H1 (cell line): ENCODE results near the gene FAM219A. TPM values are rescaled to one million over a fixed set of nuclear protein-coding genes. Genes with fewer than 3 reads are reported as not detected.
A peak's percentile ranks its signal among the peaks of the same experiment; 100 is the strongest.

Experiments used
- CTCF ChIA-PET: fragments of 300-600 bp; sonication (Branson Sonifier 250); formaldehyde crosslinking; loops from one replicate; lab custom pipeline; 2021; ENCODE audit not compliant: partially characterized antibody; lab: Charles Lee
- POLR2A ChIA-PET: fragments of 300-600 bp; sonication (Branson Sonifier 250); formaldehyde crosslinking; loops from one replicate; lab custom pipeline; 2021; ENCODE audit warnings: inconsistent platforms; ENCODE audit not compliant: partially characterized antibody; lab: Charles Lee
- DNase-seq, 2 experiments: peaks; one replicate each; pipeline versions ENCODE4 v3.0.0 to v3.0.0-alpha.2; 2010 to 2022; ENCODE audit warnings: low spot score in 2 of 2, low read depth in 1 of 2, mixed read lengths in 1 of 2
- FAIRE-seq: peaks from 2 replicates; lab custom pipeline; 2011; peaks lifted over from hg19 to GRCh38; lab: Jason Lieb, UNC
- H2AFZ ChIP-seq: 2 replicates; pipeline ENCODE4 v1.8.1; 2012; ENCODE audit warnings: low read length, inconsistent platforms
- H2AK5ac ChIP-seq: 2 replicates; pipeline ENCODE4 v1.6.1; 2013; ENCODE audit warnings: low read depth, low read length
- H2BK120ac ChIP-seq: replicated peaks from 2 replicates; pipeline ENCODE3; 2013; ENCODE audit warnings: low read depth, low read length, inconsistent platforms
- H2BK12ac ChIP-seq: 2 replicates; pipeline ENCODE4 v1.6.1; 2013; ENCODE audit warnings: low read depth, low read length
- H2BK15ac ChIP-seq: 2 replicates; pipeline ENCODE4 v1.6.1; 2013; ENCODE audit warnings: low read length
- H2BK20ac ChIP-seq: 2 replicates; pipeline ENCODE4 v1.6.1; 2013; ENCODE audit warnings: low read length
- H2BK5ac ChIP-seq: 2 replicates; pipeline ENCODE4 v1.6.1; 2013; ENCODE audit warnings: low read depth, low read length
- H3K14ac ChIP-seq: 2 replicates; pipeline ENCODE4 v1.6.1; 2013; ENCODE audit warnings: inconsistent platforms; ENCODE audit not compliant: insufficient read length
- H3K18ac ChIP-seq: 2 replicates; pipeline ENCODE4 v1.6.1; 2013; ENCODE audit warnings: low read length; ENCODE audit errors: extremely low read depth
- H3K23ac ChIP-seq: 2 replicates; pipeline ENCODE4 v1.6.1; 2013; ENCODE audit warnings: inconsistent platforms; ENCODE audit not compliant: insufficient read length
- H3K23me2 ChIP-seq: 2 replicates; pipeline ENCODE4 v1.6.1; 2013; ENCODE audit warnings: low read depth, low read length
- H3K27ac ChIP-seq: 2 replicates; pipeline ENCODE4 v1.6.1; 2011; ENCODE audit warnings: low read depth, low read length, inconsistent platforms
- H3K27me3 ChIP-seq, 4 experiments: replicated peaks in 1 of 4; 1 replicate in 1 of 4; 2 replicates in 3 of 4; pipeline versions ENCODE4 v1.6.1 to v1.8.1; 2011 to 2013; ENCODE audit warnings: low read length in 3 of 4, mild to moderate bottlenecking in 3 of 4, inconsistent platforms in 2 of 4, mixed read lengths in 2 of 4, moderate library complexity in 1 of 4; ENCODE audit not compliant: control insufficient read depth in 3 of 4, insufficient read depth in 3 of 4; ENCODE audit errors: extremely low read depth in 1 of 4
- H3K36me3 ChIP-seq, 4 experiments: 2 replicates each; pipeline versions ENCODE4 v1.6.1 to v1.8.1; 2011 to 2013; ENCODE audit warnings: mild to moderate bottlenecking in 4 of 4, low read length in 3 of 4, moderate library complexity in 2 of 4, control low read depth in 1 of 4, inconsistent platforms in 1 of 4; ENCODE audit not compliant: insufficient read depth in 4 of 4, control insufficient read depth in 2 of 4
- H3K4ac ChIP-seq: replicated peaks from 2 replicates; pipeline ENCODE3; 2013; ENCODE audit warnings: low read length, low read depth, mixed read lengths, inconsistent platforms; ENCODE audit not compliant: insufficient read length
- H3K4me1 ChIP-seq, 4 experiments: replicated peaks in 1 of 4; 1 replicate in 1 of 4; 2 replicates in 3 of 4; pipeline versions ENCODE4 v1.6.1 to v1.8.1; 2011 to 2013; ENCODE audit warnings: low read length in 3 of 4, inconsistent platforms in 2 of 4, mixed read lengths in 1 of 4; ENCODE audit not compliant: insufficient read depth in 4 of 4, control insufficient read depth in 3 of 4
- H3K4me2 ChIP-seq, 2 experiments: 2 replicates each; pipeline versions ENCODE4 v1.6.1 to v1.8.1; 2011 to 2013; ENCODE audit warnings: low read depth in 2 of 2, low read length in 2 of 2, control low read depth in 1 of 2, inconsistent platforms in 1 of 2, mild to moderate bottlenecking in 1 of 2; ENCODE audit not compliant: insufficient read depth in 1 of 2
- H3K4me3 ChIP-seq, 4 experiments: fragments of 200-600, 300-600 bp in 1 of 4; sonication (generic), shearing (Covaris generic), sonication (Bioruptor Twin) in 1 of 4; 2 replicates each; pipeline versions ENCODE4 v1.5.1 to v1.8.1; 2011 to 2016; ENCODE audit warnings: low read length in 4 of 4, low read depth in 3 of 4, control low read depth in 2 of 4, inconsistent platforms in 2 of 4, mild to moderate bottlenecking in 2 of 4, mixed read lengths in 1 of 4, moderate library complexity in 1 of 4; ENCODE audit not compliant: insufficient read depth in 2 of 4; ENCODE audit errors: extremely low read depth in 1 of 4
- H3K56ac ChIP-seq: replicated peaks from 2 replicates; pipeline ENCODE3; 2013; ENCODE audit warnings: low read depth, mild to moderate bottlenecking, mixed read lengths, low read length, inconsistent platforms; ENCODE audit not compliant: insufficient read length
- H3K79me1 ChIP-seq: 2 replicates; pipeline ENCODE4 v1.6.1; 2013; ENCODE audit warnings: low read depth, low read length, control low read depth
- H3K79me2 ChIP-seq, 2 experiments: 2 replicates each; pipeline versions ENCODE4 v1.6.1 to v1.8.1; 2012 to 2013; ENCODE audit warnings: low read length in 2 of 2, mild to moderate bottlenecking in 2 of 2, inconsistent platforms in 1 of 2; ENCODE audit not compliant: insufficient read depth in 2 of 2, control insufficient read depth in 1 of 2
- H3K9ac ChIP-seq, 4 experiments: replicated peaks in 1 of 4; 1 replicate in 1 of 4; 2 replicates in 3 of 4; pipeline versions ENCODE4 v1.6.1 to v1.8.1; 2011 to 2013; ENCODE audit warnings: low read depth in 3 of 4, low read length in 3 of 4, control low read depth in 2 of 4, mild to moderate bottlenecking in 2 of 4, moderate library complexity in 2 of 4, inconsistent platforms in 1 of 4; ENCODE audit errors: extremely low read depth in 1 of 4
- H3K9me3 ChIP-seq, 2 experiments: 2 replicates each; pipeline versions ENCODE4 v1.6.1 to v1.8.1; 2012 to 2013; ENCODE audit warnings: mild to moderate bottlenecking in 2 of 2, moderate library complexity in 2 of 2, control low read depth in 1 of 2, inconsistent platforms in 1 of 2, low read depth in 1 of 2, low read length in 1 of 2, mixed read lengths in 1 of 2; ENCODE audit not compliant: insufficient read depth in 2 of 2
- H4K20me1 ChIP-seq, 2 experiments: replicated peaks in 1 of 2; 2 replicates each; pipeline versions ENCODE3 to v1.8.1; 2011 to 2013; ENCODE audit warnings: inconsistent platforms in 2 of 2, low read length in 2 of 2, mild to moderate bottlenecking in 1 of 2; ENCODE audit not compliant: insufficient read depth in 2 of 2, control insufficient read depth in 1 of 2
- H4K5ac ChIP-seq: 2 replicates; pipeline ENCODE4 v1.6.1; 2013; ENCODE audit warnings: low read length, low read depth, mixed read lengths, inconsistent platforms; ENCODE audit not compliant: insufficient read length
- H4K8ac ChIP-seq: 2 replicates; pipeline ENCODE4 v1.8.0; 2013; ENCODE audit warnings: mild to moderate bottlenecking, moderate library complexity, low read length, inconsistent platforms; ENCODE audit not compliant: insufficient read depth; ENCODE audit errors: extremely low read depth
- H4K91ac ChIP-seq: replicated peaks from 2 replicates; pipeline ENCODE3; 2013; ENCODE audit warnings: low read length, mixed read lengths, inconsistent platforms; ENCODE audit not compliant: insufficient read length
- SIN3A ChIP-seq, 2 experiments: IDR thresholded peaks in 1 of 2; conservative IDR thresholded peaks in 1 of 2; 2 replicates each; pipeline ENCODE4 v1.6.1; 2011 to 2012; ENCODE audit warnings: low read length in 2 of 2, improper control_type of control experiment in 1 of 2, low read depth in 1 of 2, mild to moderate bottlenecking in 1 of 2
- SP4 ChIP-seq: IDR thresholded peaks from 2 replicates; pipeline ENCODE4 v1.6.1; 2012; ENCODE audit warnings: low read length, inconsistent platforms
- TCF12 ChIP-seq: IDR thresholded peaks from 2 replicates; pipeline ENCODE4 v1.6.1; 2011; ENCODE audit warnings: low read depth, mild to moderate bottlenecking, low read length
- TEAD4 ChIP-seq: IDR thresholded peaks from 2 replicates; pipeline ENCODE4 v1.6.1; 2012; ENCODE audit warnings: low read depth, low read length, inconsistent platforms, mixed read lengths
- YY1 ChIP-seq: IDR thresholded peaks from 2 replicates; pipeline ENCODE4 v1.6.1; 2011; ENCODE audit warnings: low read depth, mild to moderate bottlenecking, low read length
- WGBS, 2 experiments: shearing (Covaris generic) in 1 of 2; methylation state at CpG; one replicate each; pipeline versions ENCODE4 v1.1.6 to v1.1.7; 2013 to 2015; ENCODE audit warnings: low lambda C conversion rate in 2 of 2, mixed read lengths in 2 of 2, inconsistent platforms in 1 of 2, low coverage in 1 of 2, missing lambda C conversion rate in 1 of 2; ENCODE audit not compliant: insufficient replicate concordance in 2 of 2, insufficient coverage in 1 of 2, insufficient read length in 1 of 2; ENCODE audit errors: extremely low coverage in 1 of 2, missing lambda C conversion rate in 1 of 2; 5-methylcytosine and 5-hydroxymethylcytosine counted together
- polyA plus RNA-seq, 7 experiments: library from polyadenylated mRNA; depleted of rRNA in 3 of 7; stranded (reverse) in 5 of 7; unstranded in 2 of 7; fragments of >200 nt in 5 of 7; fragments of 200-250 nt in 2 of 7; gene quantifications; 1 replicate in 5 of 7; 2 replicates in 1 of 7; 4 replicates in 1 of 7; pipeline versions ENCODE4 v1.2.1 to v1.2.3, GENCODE V29; 2011 to 2013; ENCODE audit warnings: missing spikeins in 2 of 7, mixed read lengths in 2 of 7
- total RNA-seq: library from RNA; stranded (reverse); fragmentation: NEBNext Ultra II Directional; extraction: Animal tissue kit (Norgen Biotek cat#: 25700); gene quantifications from 2 replicates; pipeline ENCODE4 v1.2.1, GENCODE V29; 2021

The FAM219A gene
- total and polyA plus RNA-seq, 2 of the 8 experiments (the other 6 are each of a cell fraction or from before 2014, with no cell fraction given): 7.7 to 10.4 TPM

- FAIRE-seq: peak; percentile 78
- no peak overlapping the region for H3K14ac ChIP-seq
- peak; percentile 45; the same call in 1 of the 2 replicates for TF ChIP-seq TEAD4
- TF ChIP-seq YY1: 0 out of 2 replicates have a peak, but pooled peaks have one; percentile 56
- no peak for TF ChIP-seq SP4
- TF ChIP-seq SIN3A (conservative IDR thresholded peaks at IDR 0.05 in 1 of 2, IDR thresholded peaks at IDR 0.05 in 1 of 2; ENCODE audit: low read depth in 1 of 2, low read length in 2 of 2): peak in 1 of 2 experiments; percentile 70; a peak in 2 of 4 replicates
- no peak for TF ChIP-seq TCF12
These were observed 35.7 kb upstream of the FAM219A start for GRCh38 chr9:34493972-34494535.

More at GRCh38 chr9:34493972-34494535, 35.7 kb upstream of the FAM219A start:
- Histone ChIP-seq H3K27ac (no peak overlapping the region), H3K79me1 (no peaks in the 10 kb centered on the region), H2BK120ac (no peak overlapping the region), H3K9me3 (no peaks in the 10 kb centered on the region), H4K91ac (no peak overlapping the region), H3K56ac (no peak overlapping the region), H3K23me2 (no peaks in the 10 kb centered on the region), H2BK15ac (no peak overlapping the region), H3K4me3 (no peak overlapping the region), H2BK20ac (no peak overlapping the region), H4K20me1 (no peaks in the 10 kb centered on the region), H4K8ac (no peak overlapping the region), H3K4me2 (no peak overlapping the region), H2AFZ (no peak overlapping the region), H3K79me2 (no peaks in the 10 kb centered on the region), H3K9ac (no peak overlapping the region), H3K4me1 (no peaks in the 10 kb centered on the region), H3K18ac (no peak overlapping the region), H3K27me3 (no peaks in the 10 kb centered on the region; a peak in 1 of 7 replicates), H2AK5ac (no peak overlapping the region), H3K4ac (no peak overlapping the region), H2BK5ac (no peak overlapping the region), H3K36me3 (no peaks in the 10 kb centered on the region), H2BK12ac (no peak overlapping the region), H4K5ac (no peak overlapping the region), H3K23ac (no peak overlapping the region)
- 46% methylated on average over 8 of the region's 8 CpGs; no CpG with 5 or more reads in 1 of the 2 experiments for WGBS, 2 experiments
- POLR2A ChIA-PET: interaction anchor here (0.8 kb wide), 1 partner anchor 77 kb away, joined by 3 read pairs; no protein-coding TSS in a partner anchor
- DNase-seq: peak in 1 of 2 experiments; percentile 84
- CTCF ChIA-PET: interaction anchor here (0.7 to 9.6 kb wide), 18 partner anchors 7 to 111 kb away, joined by 3 to 72 read pairs (median 5); no protein-coding TSS in a partner anchor
